K562 (cell line): ENCODE measurements around the gene GNGT1.

Source experiments
- CREB1 ChIP-seq, 2 experiments: sonication (generic) in 1 of 2; formaldehyde crosslinking in 1 of 2; IDR thresholded peaks; 2 replicates each; pipeline versions ENCODE4 v1.6.1 to v1.8.0; 2012 to 2022; ENCODE audit warnings: inconsistent platforms in 1 of 2, mild to moderate bottlenecking in 1 of 2, missing genetic modification reagents in 1 of 2, moderate library complexity in 1 of 2
- CTCF ChIP-seq, 3 experiments: IDR thresholded peaks in 2 of 3; conservative IDR thresholded peaks in 1 of 3; 2 replicates each; pipeline ENCODE4 v1.5.1; 2011 to 2012; ENCODE audit warnings: low read length in 3 of 3, mild to moderate bottlenecking in 3 of 3, control low read depth in 2 of 3, improper control_type of control experiment in 1 of 3, inconsistent platforms in 1 of 3, low read depth in 1 of 3, mixed read lengths in 1 of 3, moderate library complexity in 1 of 3; ENCODE audit not compliant: insufficient read depth in 2 of 3
- GATAD2B ChIP-seq: fragments of 450-650 bp; IDR thresholded peaks from 2 replicates; pipeline ENCODE4 v1.6.1; 2017; ENCODE audit warnings: mild to moderate bottlenecking, borderline replicate concordance
- TRIM24 ChIP-seq, 2 experiments: fragments of 450-650 bp; IDR thresholded peaks; 2 replicates each; pipeline ENCODE4 v1.6.1; 2016
- ZBTB2 ChIP-seq: fragments of 450-650 bp; IDR thresholded peaks from 2 replicates; pipeline ENCODE4 v1.6.1; 2016; ENCODE audit warnings: antibody characterized with exemption

- TF ChIP-seq TRIM24 (IDR thresholded peaks at IDR 0.05) (no peak), GATAD2B (no peak), CTCF (IDR thresholded peaks at IDR 0.05 in 2 of 3, conservative IDR thresholded peaks at IDR 0.05 in 1 of 3; ENCODE audit: insufficient read depth in 2 of 3, low read depth in 1 of 3, low read length in 3 of 3) (no peak), ZBTB2 (no peak), CREB1 (IDR thresholded peaks at IDR 0.05) (no peak), CREB1 (CRISPR knock-in tag; IDR thresholded peaks at IDR 0.05) (no peak)
These were observed 46.1 kb upstream of the GNGT1 start for GRCh38 chr7:93860261-93860660.
